ENCODE measurements around the gene SAMD10. TPM values are rescaled to one million over a fixed set of nuclear protein-coding genes. Genes with fewer than 3 reads are reported as not detected.

The SAMD10 gene
- total and polyA plus RNA-seq, 10 of the 15 experiments (the other 5 are each of a cell fraction or from before 2014, with no cell fraction given) = 1.3 to 51.4 (median 17.9) TPM

GRCh38 chr20:63955827-63956663 lies 23.4 kb downstream of the SAMD10 start, which contains the start of gene UCKL1 (continued):
- TF ChIP-seq HSF1 (IDR thresholded peaks at IDR 0.05; ENCODE audit: low read depth, low read length) (peak; percentile 53; the same call in 1 of the 2 replicates), USF1 (IDR thresholded peaks at IDR 0.05; ENCODE audit: borderline replicate concordance, extremely low read length, insufficient read depth, low read depth, low read length) (peak; percentile 78), TARDBP (IDR thresholded peaks at IDR 0.05; ENCODE audit: borderline replicate concordance) (peak; percentile 93), LARP7 (IDR thresholded peaks at IDR 0.05) (peak; percentile 76), GABPA (IDR thresholded peaks at IDR 0.05; ENCODE audit: low read depth) (no peak), EZH2 (IDR thresholded peaks at IDR 0.05; ENCODE audit: borderline replicate concordance, control insufficient read depth, low read depth, low read length) (no peak), ZNF217 (IDR thresholded peaks at IDR 0.05) (no peak), BHLHE40 (IDR thresholded peaks at IDR 0.05; ENCODE audit: borderline replicate concordance in 1 of 2, low read depth in 2 of 2, low read length in 1 of 2) (peak; percentile 86 to 95), NR2C2 (IDR thresholded peaks at IDR 0.05; ENCODE audit: borderline replicate concordance, control insufficient read depth, insufficient read length, low read depth) (no peak), CEBPZ (IDR thresholded peaks at IDR 0.05; ENCODE audit: low read depth, low read length) (no peak), MEF2B (IDR thresholded peaks at IDR 0.05; ENCODE audit: partially characterized antibody, poor library complexity, severe bottlenecking) (no peak), GATAD2B (conservative IDR thresholded peaks at IDR 0.05; ENCODE audit: low read depth) (peak; percentile 90), KDM1A (IDR thresholded peaks at IDR 0.05; ENCODE audit: borderline replicate concordance) (no peak)
- TF ChIP-seq, protein P1, sequence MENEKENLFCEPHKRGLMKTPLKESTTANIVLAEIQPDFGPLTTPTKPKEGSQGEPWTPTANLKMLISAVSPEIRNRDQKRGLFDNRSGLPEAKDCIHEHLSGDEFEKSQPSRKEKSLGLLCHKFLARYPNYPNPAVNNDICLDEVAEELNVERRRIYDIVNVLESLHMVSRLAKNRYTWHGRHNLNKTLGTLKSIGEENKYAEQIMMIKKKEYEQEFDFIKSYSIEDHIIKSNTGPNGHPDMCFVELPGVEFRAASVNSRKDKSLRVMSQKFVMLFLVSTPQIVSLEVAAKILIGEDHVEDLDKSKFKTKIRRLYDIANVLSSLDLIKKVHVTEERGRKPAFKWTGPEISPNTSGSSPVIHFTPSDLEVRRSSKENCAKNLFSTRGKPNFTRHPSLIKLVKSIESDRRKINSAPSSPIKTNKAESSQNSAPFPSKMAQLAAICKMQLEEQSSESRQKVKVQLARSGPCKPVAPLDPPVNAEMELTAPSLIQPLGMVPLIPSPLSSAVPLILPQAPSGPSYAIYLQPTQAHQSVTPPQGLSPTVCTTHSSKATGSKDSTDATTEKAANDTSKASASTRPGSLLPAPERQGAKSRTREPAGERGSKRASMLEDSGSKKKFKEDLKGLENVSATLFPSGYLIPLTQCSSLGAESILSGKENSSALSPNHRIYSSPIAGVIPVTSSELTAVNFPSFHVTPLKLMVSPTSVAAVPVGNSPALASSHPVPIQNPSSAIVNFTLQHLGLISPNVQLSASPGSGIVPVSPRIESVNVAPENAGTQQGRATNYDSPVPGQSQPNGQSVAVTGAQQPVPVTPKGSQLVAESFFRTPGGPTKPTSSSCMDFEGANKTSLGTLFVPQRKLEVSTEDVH (IDR thresholded peaks at IDR 0.05; ENCODE audit: low read depth, partially characterized antibody) = no peak
- TF ChIP-seq, protein P2, sequence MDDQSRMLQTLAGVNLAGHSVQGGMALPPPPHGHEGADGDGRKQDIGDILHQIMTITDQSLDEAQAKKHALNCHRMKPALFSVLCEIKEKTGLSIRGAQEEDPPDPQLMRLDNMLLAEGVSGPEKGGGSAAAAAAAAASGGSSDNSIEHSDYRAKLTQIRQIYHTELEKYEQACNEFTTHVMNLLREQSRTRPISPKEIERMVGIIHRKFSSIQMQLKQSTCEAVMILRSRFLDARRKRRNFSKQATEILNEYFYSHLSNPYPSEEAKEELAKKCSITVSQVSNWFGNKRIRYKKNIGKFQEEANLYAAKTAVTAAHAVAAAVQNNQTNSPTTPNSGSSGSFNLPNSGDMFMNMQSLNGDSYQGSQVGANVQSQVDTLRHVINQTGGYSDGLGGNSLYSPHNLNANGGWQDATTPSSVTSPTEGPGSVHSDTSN (IDR thresholded peaks at IDR 0.05; ENCODE audit: insufficient replicate concordance, low read depth, low read length) = no peak
- TF ChIP-seq, protein P3, sequence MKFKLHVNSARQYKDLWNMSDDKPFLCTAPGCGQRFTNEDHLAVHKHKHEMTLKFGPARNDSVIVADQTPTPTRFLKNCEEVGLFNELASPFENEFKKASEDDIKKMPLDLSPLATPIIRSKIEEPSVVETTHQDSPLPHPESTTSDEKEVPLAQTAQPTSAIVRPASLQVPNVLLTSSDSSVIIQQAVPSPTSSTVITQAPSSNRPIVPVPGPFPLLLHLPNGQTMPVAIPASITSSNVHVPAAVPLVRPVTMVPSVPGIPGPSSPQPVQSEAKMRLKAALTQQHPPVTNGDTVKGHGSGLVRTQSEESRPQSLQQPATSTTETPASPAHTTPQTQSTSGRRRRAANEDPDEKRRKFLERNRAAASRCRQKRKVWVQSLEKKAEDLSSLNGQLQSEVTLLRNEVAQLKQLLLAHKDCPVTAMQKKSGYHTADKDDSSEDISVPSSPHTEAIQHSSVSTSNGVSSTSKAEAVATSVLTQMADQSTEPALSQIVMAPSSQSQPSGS (IDR thresholded peaks at IDR 0.05; ENCODE audit: low read length) = no peak

Measured in GM12878 (cell line).